Measurements from ENCODE around the gene SLC7A5.

- no peak for TF ChIP-seq POLR2A (IDR thresholded peaks at IDR 0.05)
- TF ChIP-seq, protein P1, sequence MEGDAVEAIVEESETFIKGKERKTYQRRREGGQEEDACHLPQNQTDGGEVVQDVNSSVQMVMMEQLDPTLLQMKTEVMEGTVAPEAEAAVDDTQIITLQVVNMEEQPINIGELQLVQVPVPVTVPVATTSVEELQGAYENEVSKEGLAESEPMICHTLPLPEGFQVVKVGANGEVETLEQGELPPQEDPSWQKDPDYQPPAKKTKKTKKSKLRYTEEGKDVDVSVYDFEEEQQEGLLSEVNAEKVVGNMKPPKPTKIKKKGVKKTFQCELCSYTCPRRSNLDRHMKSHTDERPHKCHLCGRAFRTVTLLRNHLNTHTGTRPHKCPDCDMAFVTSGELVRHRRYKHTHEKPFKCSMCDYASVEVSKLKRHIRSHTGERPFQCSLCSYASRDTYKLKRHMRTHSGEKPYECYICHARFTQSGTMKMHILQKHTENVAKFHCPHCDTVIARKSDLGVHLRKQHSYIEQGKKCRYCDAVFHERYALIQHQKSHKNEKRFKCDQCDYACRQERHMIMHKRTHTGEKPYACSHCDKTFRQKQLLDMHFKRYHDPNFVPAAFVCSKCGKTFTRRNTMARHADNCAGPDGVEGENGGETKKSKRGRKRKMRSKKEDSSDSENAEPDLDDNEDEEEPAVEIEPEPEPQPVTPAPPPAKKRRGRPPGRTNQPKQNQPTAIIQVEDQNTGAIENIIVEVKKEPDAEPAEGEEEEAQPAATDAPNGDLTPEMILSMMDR (IDR thresholded peaks at IDR 0.05): no peak
Measured at GRCh38 chr16:87835882-87836331, 33.4 kb downstream of the SLC7A5 start.
